GM19099 (cell line): ENCODE results near the gene SLC5A9.

Experiments
- POLR2A ChIP-seq: IDR thresholded peaks from 3 replicates; pipeline ENCODE4 v1.6.1; 2011; ENCODE audit warnings: low read depth; ENCODE audit not compliant: insufficient read length; ENCODE audit errors: extremely low read depth

Gene SLC5A9

GRCh38 chr1:48222501-48223242 lies at the start of gene SLC5A9:
TSS of gene SLC5A9 (plus strand) at chr1:48222716. CDS start at chr1:48222737, 21 bp downstream.
- TF ChIP-seq POLR2A = no peak

- no peak for TF ChIP-seq POLR2A
Observed at GRCh38 chr1:48175116-48175515, 47.4 kb upstream of the SLC5A9 start.

- TF ChIP-seq POLR2A = no peak
Observed at GRCh38 chr1:48177257-48177656, 45.3 kb upstream of the SLC5A9 start.

GRCh38 chr1:48181669-48182367 lies 40.7 kb upstream of the SLC5A9 start:
- TF ChIP-seq POLR2A = no peak

GRCh38 chr1:48182439-48182838 lies 40.1 kb upstream of the SLC5A9 start:
- no peak for TF ChIP-seq POLR2A

GRCh38 chr1:48186306-48186839 lies 36.1 kb upstream of the SLC5A9 start:
- no peak for TF ChIP-seq POLR2A

- TF ChIP-seq POLR2A = no peak
Observed at GRCh38 chr1:48187969-48188563, 34.5 kb upstream of the SLC5A9 start.

GRCh38 chr1:48190881-48191280 lies 31.6 kb upstream of the SLC5A9 start:
- TF ChIP-seq POLR2A = no peak

- no peak for TF ChIP-seq POLR2A
Observed at GRCh38 chr1:48194801-48195200, 27.7 kb upstream of the SLC5A9 start.

- TF ChIP-seq POLR2A = no peak
Observed at GRCh38 chr1:48196237-48196636, 26.3 kb upstream of the SLC5A9 start.

GRCh38 chr1:48198970-48199369 lies 23.5 kb upstream of the SLC5A9 start:
- no peak for TF ChIP-seq POLR2A

- TF ChIP-seq POLR2A = no peak
Observed at GRCh38 chr1:48200166-48200900, 22.2 kb upstream of the SLC5A9 start.

GRCh38 chr1:48202030-48202752 lies 20.3 kb upstream of the SLC5A9 start:
- no peak for TF ChIP-seq POLR2A

- TF ChIP-seq POLR2A = no peak
Observed at GRCh38 chr1:48203287-48203900, 19.1 kb upstream of the SLC5A9 start.

- no peak for TF ChIP-seq POLR2A
Observed at GRCh38 chr1:48205522-48205921, 17.0 kb upstream of the SLC5A9 start.

GRCh38 chr1:48206371-48206770 lies 16.1 kb upstream of the SLC5A9 start:
- no peak for TF ChIP-seq POLR2A
